Prostate gland (tissue), 2 donors: ENCODE data around the gene TGM4. TPM values are rescaled to one million over a fixed set of nuclear protein-coding genes. Genes with fewer than 3 reads are reported as not detected.

Experiments
- DNase-seq: peaks from one replicate; pipeline ENCODE4 v3.0.0-alpha.2; 2019; ENCODE audit warnings: low spot score
- H3K27ac ChIP-seq, 2 donors: fragments of 200-600 bp; sonication (generic); 2 replicates each; pipeline ENCODE4 v1.5.1; 2017 to 2019
- H3K27me3 ChIP-seq: fragments of 200-600 bp; sonication (generic); replicated peaks from 2 replicates; pipeline ENCODE4 v1.5.1; 2019; ENCODE audit not compliant: insufficient read depth
- H3K36me3 ChIP-seq, 2 donors: fragments of 200-600 bp; sonication (generic); 1 replicate in 1 of 2; 2 replicates in 1 of 2; pipeline versions ENCODE4 v1.5.1 to v1.8.1; 2017 to 2019
- H3K4me1 ChIP-seq: fragments of 200-600 bp; sonication (generic); replicated peaks from 2 replicates; pipeline ENCODE4 v1.5.1; 2019
- H3K4me3 ChIP-seq, 2 donors: fragments of 200-600 bp; sonication (generic); 2 replicates each; pipeline ENCODE4 v1.5.1; 2017 to 2019
- H3K9me3 ChIP-seq: fragments of 200-600 bp; sonication (generic); 2 replicates; pipeline ENCODE4 v1.5.1; 2017
- POLR2A ChIP-seq: fragments of 450-650 bp; IDR thresholded peaks from one replicate; pipeline ENCODE4 v1.6.1; 2016; ENCODE audit warnings: antibody characterized with exemption, mild to moderate bottlenecking
- POLR2AphosphoS5 ChIP-seq: sonication (generic); formaldehyde crosslinking; IDR thresholded peaks from one replicate; pipeline ENCODE4 v1.6.1; 2017; ENCODE audit warnings: antibody characterized with exemption
- WGBS: methylation state at CpG from one replicate; pipeline ENCODE4 v1.1.5; 2018; 5-methylcytosine and 5-hydroxymethylcytosine counted together
- intact Hi-C: fragments of 100-400 bp; cut with DNase I; formaldehyde crosslinking; loops from one replicate; pipeline ENCODE4 v1.14.2; 2022
- total RNA-seq, 2 donors: library from RNA; depleted of rRNA; stranded (reverse); fragments of >200 nt; gene quantifications; one replicate each; pipeline ENCODE4 v1.1.0, GENCODE V29; 2016
- TF ChIP-seq, protein P1 (sequence below), 4 experiments: fragments of 200-600 bp in 2 of 4; fragments of 450-650 bp in 2 of 4; sonication (generic) in 2 of 4; IDR thresholded peaks; 1 replicate in 3 of 4; 2 replicates in 1 of 4; pipeline ENCODE4 v1.5.1; 2016 to 2019; ENCODE audit warnings: antibody characterized with exemption in 4 of 4, mild to moderate bottlenecking in 2 of 4, moderate library complexity in 2 of 4

The TGM4 gene
- total RNA-seq, 2 donors from 2014 or later: 7.4 to 2,264 TPM

DNA sequence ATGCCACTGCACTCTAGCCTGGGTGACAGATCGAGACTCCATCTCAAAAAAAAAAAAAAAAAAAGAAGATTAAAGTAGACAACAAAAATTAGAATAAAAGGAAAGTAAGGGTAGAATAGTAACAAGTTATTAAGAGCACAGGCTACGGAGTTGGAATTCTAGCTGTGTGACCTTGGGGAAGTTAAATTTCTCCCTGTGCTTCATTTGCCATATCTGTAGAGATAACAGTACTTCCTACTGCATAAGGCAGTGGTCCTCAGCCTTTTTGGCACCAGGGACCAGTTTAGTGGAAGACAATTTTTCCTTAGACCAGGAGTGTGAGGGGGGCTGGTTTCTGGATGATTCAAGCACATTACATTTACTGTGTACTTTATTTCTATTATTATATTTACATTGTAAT, 41.4 kb upstream of the TGM4 start:
- intact Hi-C loops: no loop called here
- TF ChIP-seq POLR2A (no peak), POLR2AphosphoS5 (no peak)
- TF ChIP-seq, protein P1, sequence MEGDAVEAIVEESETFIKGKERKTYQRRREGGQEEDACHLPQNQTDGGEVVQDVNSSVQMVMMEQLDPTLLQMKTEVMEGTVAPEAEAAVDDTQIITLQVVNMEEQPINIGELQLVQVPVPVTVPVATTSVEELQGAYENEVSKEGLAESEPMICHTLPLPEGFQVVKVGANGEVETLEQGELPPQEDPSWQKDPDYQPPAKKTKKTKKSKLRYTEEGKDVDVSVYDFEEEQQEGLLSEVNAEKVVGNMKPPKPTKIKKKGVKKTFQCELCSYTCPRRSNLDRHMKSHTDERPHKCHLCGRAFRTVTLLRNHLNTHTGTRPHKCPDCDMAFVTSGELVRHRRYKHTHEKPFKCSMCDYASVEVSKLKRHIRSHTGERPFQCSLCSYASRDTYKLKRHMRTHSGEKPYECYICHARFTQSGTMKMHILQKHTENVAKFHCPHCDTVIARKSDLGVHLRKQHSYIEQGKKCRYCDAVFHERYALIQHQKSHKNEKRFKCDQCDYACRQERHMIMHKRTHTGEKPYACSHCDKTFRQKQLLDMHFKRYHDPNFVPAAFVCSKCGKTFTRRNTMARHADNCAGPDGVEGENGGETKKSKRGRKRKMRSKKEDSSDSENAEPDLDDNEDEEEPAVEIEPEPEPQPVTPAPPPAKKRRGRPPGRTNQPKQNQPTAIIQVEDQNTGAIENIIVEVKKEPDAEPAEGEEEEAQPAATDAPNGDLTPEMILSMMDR (IDR thresholded peaks at IDR 0.05): no peak
- 96% methylated on average over 2 of the region's 2 CpGs for WGBS
- no peaks in the 10 kb centered on the region for H3K36me3 ChIP-seq
- H3K27ac ChIP-seq: no peak overlapping the region
- H3K27me3 ChIP-seq: no peaks in the 10 kb centered on the region
- no peak for DNase-seq
- H3K9me3 ChIP-seq: no peaks in the 10 kb centered on the region
- no peaks in the 10 kb centered on the region for H3K4me1 ChIP-seq
- H3K4me3 ChIP-seq: no peak overlapping the region

DNA sequence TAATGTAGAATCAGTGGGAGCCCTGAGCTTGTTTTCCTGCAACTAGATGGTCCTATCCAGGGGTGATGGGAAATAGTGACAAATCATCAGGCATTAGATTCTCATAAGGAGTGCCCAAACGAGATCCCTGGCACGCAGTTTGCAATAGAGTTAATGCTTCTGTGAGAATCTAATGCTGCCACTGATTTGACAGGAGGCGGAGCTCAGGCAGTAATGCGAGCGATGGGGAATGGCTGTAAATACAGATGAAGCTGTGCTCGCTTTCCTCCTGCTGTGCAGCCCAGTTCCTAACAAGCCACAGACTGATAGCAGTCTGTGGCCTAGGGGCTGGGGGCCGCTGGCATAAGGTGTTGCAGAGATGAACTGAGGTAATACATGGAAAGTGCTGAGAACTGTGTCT, 41.0 kb upstream of the TGM4 start:
- no peak for DNase-seq
- Histone ChIP-seq H3K9me3 (no peaks in the 10 kb centered on the region), H3K36me3 (no peaks in the 10 kb centered on the region), H3K4me3 (no peak overlapping the region), H3K27ac (no peak overlapping the region), H3K4me1 (no peaks in the 10 kb centered on the region), H3K27me3 (no peaks in the 10 kb centered on the region)
- 74% methylated on average over 7 of the region's 7 CpGs for WGBS
- TF ChIP-seq POLR2AphosphoS5 (no peak), POLR2A (no peak)
- TF ChIP-seq, protein P1 (IDR thresholded peaks at IDR 0.05): no peak
- intact Hi-C loops: no loop called here

DNA sequence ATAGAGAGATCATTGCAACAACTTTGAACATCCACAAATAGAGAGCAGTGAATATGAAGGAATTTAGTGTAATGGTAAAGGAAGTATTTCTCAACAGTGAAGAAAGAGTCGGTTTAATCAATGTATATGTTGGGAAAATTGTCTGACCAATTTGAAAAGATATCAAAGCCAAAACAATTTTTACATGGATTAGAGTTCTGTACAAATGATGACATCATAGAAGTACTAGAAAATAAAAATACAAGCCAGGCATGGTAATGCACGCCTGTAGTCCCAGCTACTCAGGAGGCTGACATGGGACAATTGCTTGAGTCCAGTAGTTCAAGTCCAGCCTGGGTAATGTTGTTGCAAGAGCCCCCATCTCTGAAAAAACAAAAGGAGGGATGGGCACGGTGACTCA, 38.7 kb upstream of the TGM4 start:
- intact Hi-C loops: no loop called here
- no peak for DNase-seq
- Histone ChIP-seq H3K36me3 (no peaks in the 10 kb centered on the region), H3K27me3 (no peaks in the 10 kb centered on the region), H3K27ac (no peak overlapping the region), H3K4me1 (no peaks in the 10 kb centered on the region), H3K4me3 (no peak overlapping the region), H3K9me3 (no peaks in the 10 kb centered on the region)
- 93% methylated on average over 3 of the region's 3 CpGs for WGBS
- TF ChIP-seq POLR2AphosphoS5 (no peak), POLR2A (no peak)
- TF ChIP-seq, protein P1 (IDR thresholded peaks at IDR 0.05): no peak

DNA sequence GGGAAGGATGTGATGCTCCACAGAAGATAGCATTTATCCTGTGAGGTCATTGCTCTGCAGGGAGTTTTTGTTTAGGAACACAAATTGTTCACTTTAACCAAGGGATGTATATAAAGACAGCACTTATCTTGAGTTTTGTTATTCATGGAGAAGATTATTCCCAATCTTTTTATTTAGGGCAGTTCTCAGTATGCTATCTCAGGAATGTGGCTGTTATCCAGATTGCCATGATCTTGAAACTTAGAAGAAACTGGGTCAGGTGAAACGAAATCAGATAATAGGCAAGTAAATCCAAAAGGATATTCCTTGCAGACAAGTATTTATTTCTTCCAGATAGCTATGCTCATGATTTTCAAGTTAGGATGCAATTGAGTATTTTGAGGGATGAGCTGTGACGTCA, 32.0 kb upstream of the TGM4 start:
- Histone ChIP-seq H3K4me3 (no peak overlapping the region), H3K36me3 (no peaks in the 10 kb centered on the region), H3K27me3 (no peaks in the 10 kb centered on the region), H3K4me1 (no peaks in the 10 kb centered on the region), H3K9me3 (no peaks in the 10 kb centered on the region), H3K27ac (no peak overlapping the region)
- intact Hi-C loops: no loop called here
- WGBS: 74% methylated on average over 2 of the region's 2 CpGs
- TF ChIP-seq POLR2AphosphoS5 (no peak), POLR2A (no peak)
- TF ChIP-seq, protein P1 (IDR thresholded peaks at IDR 0.05): no peak
- DNase-seq: no peak

DNA sequence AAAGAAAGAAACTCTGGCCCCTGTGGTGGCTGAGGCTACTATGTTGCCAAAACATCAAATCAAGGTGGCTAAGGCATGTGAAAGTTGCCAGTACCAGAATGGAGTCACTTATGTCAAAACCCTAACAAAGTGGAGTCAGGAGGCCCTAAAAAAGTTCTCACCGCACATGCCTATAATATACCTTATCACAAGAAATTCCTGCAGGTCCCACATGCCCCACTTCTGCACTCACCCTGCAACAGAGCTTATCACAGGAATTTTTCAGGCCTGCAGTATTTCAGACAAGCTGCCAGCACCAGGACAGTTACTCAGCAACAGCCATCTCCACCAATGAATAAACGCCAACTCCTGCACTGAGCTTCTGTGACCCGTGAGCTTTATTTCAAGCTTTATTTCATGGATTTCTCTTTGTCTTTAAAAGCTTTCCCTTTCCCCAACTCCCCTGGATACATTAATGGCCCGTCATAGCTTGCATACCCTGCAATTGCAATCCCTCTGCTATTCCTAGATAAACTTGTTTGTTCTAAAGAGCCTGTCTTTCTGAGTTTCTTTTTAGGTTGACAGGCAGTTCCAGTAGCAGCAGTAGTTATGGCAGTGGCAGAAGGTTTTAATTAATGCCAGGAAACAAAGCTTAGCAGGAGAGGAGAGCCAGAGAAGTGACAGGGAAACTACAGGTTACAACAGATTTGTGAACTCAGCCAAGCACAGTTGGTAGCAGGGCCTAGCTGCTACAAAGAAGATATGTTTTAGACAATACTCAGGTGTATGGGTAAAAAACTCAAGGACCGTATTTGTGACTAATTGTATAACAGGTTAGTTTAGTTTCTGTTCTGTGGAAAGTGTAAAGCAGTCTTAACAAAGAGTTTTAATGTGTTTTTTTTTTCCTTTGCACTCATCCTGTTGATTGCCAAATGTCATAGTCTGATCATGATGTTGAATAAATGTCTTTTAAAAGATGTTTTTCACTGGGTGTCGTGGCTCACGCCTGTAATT, 28.6 kb upstream of the TGM4 start:
- Histone ChIP-seq H3K4me3 (no peak overlapping the region), H3K9me3 (no peaks in the 10 kb centered on the region), H3K36me3 (no peaks in the 10 kb centered on the region), H3K4me1 (no peaks in the 10 kb centered on the region), H3K27me3 (no peaks in the 10 kb centered on the region), H3K27ac (no peak overlapping the region)
- WGBS: 36% methylated on average over 7 of the region's 7 CpGs
- TF ChIP-seq POLR2A (no peak), POLR2AphosphoS5 (no peak)
- TF ChIP-seq, protein P1 (IDR thresholded peaks at IDR 0.05): no peak
- no peak for DNase-seq
- intact Hi-C loops: no loop called here
